HepG2 (cell line): ENCODE results near the gene OTULINL.

Source experiments
- BORCS8-MEF2B ChIP-seq: sonication (generic); formaldehyde crosslinking; IDR thresholded peaks from 2 replicates; pipeline ENCODE4 v1.8.0; 2022; ENCODE audit warnings: mild to moderate bottlenecking, missing genetic modification reagents
- BRD4 ChIP-seq: sonication (generic); formaldehyde crosslinking; IDR thresholded peaks from 2 replicates; pipeline ENCODE4 v1.4.0; 2020; ENCODE audit warnings: missing genetic modification reagents
- CTCF ChIP-seq: sonication (generic); formaldehyde crosslinking; IDR thresholded peaks from 2 replicates; pipeline ENCODE4 v1.5.0; 2020; ENCODE audit warnings: mild to moderate bottlenecking, missing genetic modification reagents, moderate library complexity
- PCBP2 ChIP-seq: fragments of 200-400 bp; formaldehyde crosslinking; optimal IDR thresholded peaks from 2 replicates; pipeline ENCODE3; 2018; ENCODE audit warnings: low read length, low read depth; ENCODE audit not compliant: poor library complexity, severe bottlenecking
- SP1 ChIP-seq, 2 experiments: fragments of 450-650 bp in 1 of 2; sonication (generic) in 1 of 2; formaldehyde crosslinking in 1 of 2; IDR thresholded peaks; 2 replicates each; pipeline versions ENCODE4 v1.4.0 to v1.6.1; 2016 to 2020; ENCODE audit warnings: missing genetic modification reagents in 1 of 2
- TCF7L2 ChIP-seq: IDR thresholded peaks from 2 replicates; pipeline ENCODE4 v1.6.1; 2011; ENCODE audit warnings: mild to moderate bottlenecking, low read depth, low read length, moderate library complexity
- ZBTB21 ChIP-seq: sonication (generic); formaldehyde crosslinking; IDR thresholded peaks from 2 replicates; pipeline ENCODE4 v1.4.0; 2020; ENCODE audit warnings: missing genetic modification reagents
- ZFX ChIP-seq: sonication (generic); formaldehyde crosslinking; IDR thresholded peaks from 2 replicates; pipeline ENCODE4 v1.4.0; 2020; ENCODE audit warnings: mild to moderate bottlenecking, low read depth, missing genetic modification reagents, moderate library complexity
- ZNF263 ChIP-seq: sonication (generic); formaldehyde crosslinking; IDR thresholded peaks from 2 replicates; pipeline ENCODE4 v1.4.0; 2020; ENCODE audit warnings: missing genetic modification reagents
- TF ChIP-seq, protein P1 (sequence below): sonication (generic); formaldehyde crosslinking; IDR thresholded peaks from 2 replicates; pipeline ENCODE4 v1.8.0; 2022; ENCODE audit warnings: mild to moderate bottlenecking, missing genetic modification reagents, moderate library complexity
- TF ChIP-seq, protein P2 (sequence below): IDR thresholded peaks from 2 replicates; pipeline ENCODE4 v1.6.1; 2012; ENCODE audit warnings: inconsistent platforms
- TF ChIP-seq, protein P3 (sequence below), 2 experiments: sonication (generic) in 1 of 2; formaldehyde crosslinking in 1 of 2; IDR thresholded peaks; 2 replicates each; pipeline versions ENCODE4 v1.6.1 to v1.9.0; 2014 to 2022; ENCODE audit warnings: antibody characterized with exemption in 1 of 2, borderline replicate concordance in 1 of 2, inconsistent platforms in 1 of 2, low read depth in 1 of 2, missing genetic modification reagents in 1 of 2

DNA sequence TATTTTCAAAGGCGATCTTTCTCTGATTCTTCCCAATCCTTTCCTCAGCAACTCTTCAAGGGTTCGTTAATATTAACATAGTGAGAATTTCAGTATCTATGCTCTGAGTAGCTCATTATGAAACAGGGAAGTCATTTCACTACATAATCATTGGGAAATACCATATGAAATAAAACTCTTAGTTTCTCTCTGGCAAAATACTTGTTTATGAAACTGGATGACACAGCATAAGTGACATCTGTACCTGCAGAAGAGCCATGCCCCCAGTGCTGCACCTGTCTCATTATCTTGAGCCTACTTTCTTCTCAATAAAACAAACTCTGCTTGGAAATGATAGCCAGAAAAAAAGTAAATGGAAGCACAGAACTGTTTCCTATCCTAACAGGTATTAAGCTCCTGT, 49.1 kb downstream of the OTULINL start:
- TF ChIP-seq CTCF (CRISPR knock-in tag) (no peak), ZBTB21 (CRISPR knock-in tag) (no peak), TCF7L2 (no peak), SP1 (IDR thresholded peaks at IDR 0.05) (no peak), SP1 (CRISPR knock-in tag; IDR thresholded peaks at IDR 0.05) (no peak), BRD4 (CRISPR knock-in tag) (no peak), ZNF263 (CRISPR knock-in tag) (no peak), PCBP2 (no peak), ZFX (CRISPR knock-in tag) (no peak), BORCS8-MEF2B (CRISPR knock-in tag) (no peak)
- TF ChIP-seq, protein P1, sequence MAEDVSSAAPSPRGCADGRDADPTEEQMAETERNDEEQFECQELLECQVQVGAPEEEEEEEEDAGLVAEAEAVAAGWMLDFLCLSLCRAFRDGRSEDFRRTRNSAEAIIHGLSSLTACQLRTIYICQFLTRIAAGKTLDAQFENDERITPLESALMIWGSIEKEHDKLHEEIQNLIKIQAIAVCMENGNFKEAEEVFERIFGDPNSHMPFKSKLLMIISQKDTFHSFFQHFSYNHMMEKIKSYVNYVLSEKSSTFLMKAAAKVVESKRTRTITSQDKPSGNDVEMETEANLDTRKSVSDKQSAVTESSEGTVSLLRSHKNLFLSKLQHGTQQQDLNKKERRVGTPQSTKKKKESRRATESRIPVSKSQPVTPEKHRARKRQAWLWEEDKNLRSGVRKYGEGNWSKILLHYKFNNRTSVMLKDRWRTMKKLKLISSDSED (CRISPR knock-in tag) = no peak
- TF ChIP-seq, protein P2, sequence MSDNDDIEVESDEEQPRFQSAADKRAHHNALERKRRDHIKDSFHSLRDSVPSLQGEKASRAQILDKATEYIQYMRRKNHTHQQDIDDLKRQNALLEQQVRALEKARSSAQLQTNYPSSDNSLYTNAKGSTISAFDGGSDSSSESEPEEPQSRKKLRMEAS = no peak
- TF ChIP-seq, protein P3, sequence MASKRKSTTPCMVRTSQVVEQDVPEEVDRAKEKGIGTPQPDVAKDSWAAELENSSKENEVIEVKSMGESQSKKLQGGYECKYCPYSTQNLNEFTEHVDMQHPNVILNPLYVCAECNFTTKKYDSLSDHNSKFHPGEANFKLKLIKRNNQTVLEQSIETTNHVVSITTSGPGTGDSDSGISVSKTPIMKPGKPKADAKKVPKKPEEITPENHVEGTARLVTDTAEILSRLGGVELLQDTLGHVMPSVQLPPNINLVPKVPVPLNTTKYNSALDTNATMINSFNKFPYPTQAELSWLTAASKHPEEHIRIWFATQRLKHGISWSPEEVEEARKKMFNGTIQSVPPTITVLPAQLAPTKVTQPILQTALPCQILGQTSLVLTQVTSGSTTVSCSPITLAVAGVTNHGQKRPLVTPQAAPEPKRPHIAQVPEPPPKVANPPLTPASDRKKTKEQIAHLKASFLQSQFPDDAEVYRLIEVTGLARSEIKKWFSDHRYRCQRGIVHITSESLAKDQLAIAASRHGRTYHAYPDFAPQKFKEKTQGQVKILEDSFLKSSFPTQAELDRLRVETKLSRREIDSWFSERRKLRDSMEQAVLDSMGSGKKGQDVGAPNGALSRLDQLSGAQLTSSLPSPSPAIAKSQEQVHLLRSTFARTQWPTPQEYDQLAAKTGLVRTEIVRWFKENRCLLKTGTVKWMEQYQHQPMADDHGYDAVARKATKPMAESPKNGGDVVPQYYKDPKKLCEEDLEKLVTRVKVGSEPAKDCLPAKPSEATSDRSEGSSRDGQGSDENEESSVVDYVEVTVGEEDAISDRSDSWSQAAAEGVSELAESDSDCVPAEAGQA (IDR thresholded peaks at IDR 0.05; ENCODE audit: low read depth) = no peak
- TF ChIP-seq, protein P3 (CRISPR knock-in tag; IDR thresholded peaks at IDR 0.05; ENCODE audit: borderline replicate concordance) = no peak
